Measurements from ENCODE around the gene KRT36.

The KRT36 gene

DNA sequence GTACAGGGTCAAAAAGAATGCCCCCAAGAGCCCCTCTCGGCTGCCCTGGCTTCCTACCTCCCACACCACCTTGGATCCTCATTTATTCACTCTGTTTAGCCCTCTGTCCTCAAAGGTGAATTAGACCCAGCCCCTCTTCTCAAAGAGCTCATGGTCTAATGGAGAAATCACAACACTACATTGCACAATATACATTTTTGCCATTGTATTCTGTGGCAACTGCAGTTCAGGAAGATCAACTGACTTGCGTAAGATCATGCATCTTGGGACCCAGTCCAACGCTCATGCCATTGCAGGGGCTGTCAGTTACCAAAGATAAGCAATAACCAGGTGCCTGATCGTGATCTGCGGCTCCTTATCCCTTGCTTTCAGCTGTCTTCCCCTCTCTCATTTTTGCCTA lies 50.3 kb downstream of the KRT36 start:
- no peak for DNase-seq
- H3K9me3 ChIP-seq: no peaks in the 10 kb centered on the region
- no peak overlapping the region for H3K4me3 ChIP-seq (ENCODE audit: low read depth, low read length)
- H3K36me3 ChIP-seq: no peaks in the 10 kb centered on the region
- H3K27me3 ChIP-seq: peaks cover 4% of the 10 kb centered on the region; the same call in 1 of the 2 replicates
- TF ChIP-seq, protein P1, sequence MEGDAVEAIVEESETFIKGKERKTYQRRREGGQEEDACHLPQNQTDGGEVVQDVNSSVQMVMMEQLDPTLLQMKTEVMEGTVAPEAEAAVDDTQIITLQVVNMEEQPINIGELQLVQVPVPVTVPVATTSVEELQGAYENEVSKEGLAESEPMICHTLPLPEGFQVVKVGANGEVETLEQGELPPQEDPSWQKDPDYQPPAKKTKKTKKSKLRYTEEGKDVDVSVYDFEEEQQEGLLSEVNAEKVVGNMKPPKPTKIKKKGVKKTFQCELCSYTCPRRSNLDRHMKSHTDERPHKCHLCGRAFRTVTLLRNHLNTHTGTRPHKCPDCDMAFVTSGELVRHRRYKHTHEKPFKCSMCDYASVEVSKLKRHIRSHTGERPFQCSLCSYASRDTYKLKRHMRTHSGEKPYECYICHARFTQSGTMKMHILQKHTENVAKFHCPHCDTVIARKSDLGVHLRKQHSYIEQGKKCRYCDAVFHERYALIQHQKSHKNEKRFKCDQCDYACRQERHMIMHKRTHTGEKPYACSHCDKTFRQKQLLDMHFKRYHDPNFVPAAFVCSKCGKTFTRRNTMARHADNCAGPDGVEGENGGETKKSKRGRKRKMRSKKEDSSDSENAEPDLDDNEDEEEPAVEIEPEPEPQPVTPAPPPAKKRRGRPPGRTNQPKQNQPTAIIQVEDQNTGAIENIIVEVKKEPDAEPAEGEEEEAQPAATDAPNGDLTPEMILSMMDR (IDR thresholded peaks at IDR 0.05; ENCODE audit: low read depth, low read length): no peak
- H3K4me1 ChIP-seq: no peaks in the 10 kb centered on the region

DNA sequence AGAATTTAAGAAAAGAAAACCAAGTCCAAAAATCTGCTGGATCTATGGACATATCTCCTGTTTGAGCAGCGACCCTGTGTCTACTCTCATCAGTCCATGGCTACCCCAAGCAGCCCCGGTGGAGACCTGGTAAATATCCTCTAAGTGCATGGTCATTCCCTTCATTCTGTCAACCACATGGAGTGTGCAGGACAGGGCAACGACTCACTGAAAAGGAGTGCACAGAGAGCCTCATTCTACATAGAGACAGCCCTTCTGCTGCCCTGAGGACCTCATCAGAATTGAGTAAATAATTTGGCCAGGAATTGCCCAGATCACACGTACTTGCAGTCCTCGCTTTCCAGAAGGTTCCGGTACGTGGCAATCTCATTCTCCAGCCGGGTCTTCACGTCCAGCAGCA lies 51.9 kb downstream of the KRT36 start:
- no peak for DNase-seq
- TF ChIP-seq, protein P1 (IDR thresholded peaks at IDR 0.05; ENCODE audit: low read depth, low read length): no peak
- H3K4me3 ChIP-seq (ENCODE audit: low read depth, low read length): no peak overlapping the region
- no peaks in the 10 kb centered on the region for H3K4me1 ChIP-seq
- no peaks in the 10 kb centered on the region for H3K36me3 ChIP-seq
- H3K9me3 ChIP-seq: no peaks in the 10 kb centered on the region
- peaks cover 4% of the 10 kb centered on the region; the same call in 1 of the 2 replicates for H3K27me3 ChIP-seq

DNA sequence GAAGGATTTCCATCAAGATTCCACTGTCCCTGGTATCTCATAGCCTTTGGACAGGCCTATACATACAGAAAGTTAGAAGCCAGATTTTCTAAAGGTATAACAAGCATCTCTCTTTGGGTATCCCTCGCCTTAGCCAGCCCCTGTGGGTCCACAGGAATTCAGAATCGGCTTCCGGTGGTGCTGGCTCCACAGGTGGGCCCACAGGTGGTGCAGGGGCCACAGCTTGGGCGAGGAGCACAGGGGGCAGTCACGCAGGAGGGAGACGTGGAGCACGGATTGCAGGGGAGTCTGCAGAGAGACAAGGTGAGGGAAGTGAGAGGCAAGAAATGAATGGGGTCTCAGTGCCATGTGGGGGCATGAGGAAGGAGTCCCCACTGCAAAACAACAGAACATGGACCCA lies 52.5 kb downstream of the KRT36 start:
- Histone ChIP-seq H3K36me3 (no peaks in the 10 kb centered on the region), H3K4me1 (no peaks in the 10 kb centered on the region), H3K27me3 (peaks cover 4% of the 10 kb centered on the region; the same call in 1 of the 2 replicates), H3K9me3 (no peaks in the 10 kb centered on the region), H3K4me3 (ENCODE audit: low read depth, low read length) (no peak overlapping the region)
- no peak for DNase-seq
- TF ChIP-seq, protein P1 (IDR thresholded peaks at IDR 0.05; ENCODE audit: low read depth, low read length): no peak
